GM18508 (cell line): Measurements from ENCODE around the gene RAB27B.
"Not testable (repeated sequence)": the region's sequence is repeated elsewhere in the genome, so short reads cannot be mapped to it uniquely, and the experiment has no call there.

Source experiments
- ATAC-seq: cut with Tn5 transposase; IDR thresholded peaks from one replicate; pipeline ENCODE4 v1.9.1; 2021; ENCODE audit warnings: moderate number of reproducible peaks; ENCODE audit not compliant: insufficient read depth, unreplicated experiment

RAB27B gene

GRCh38 chr18:54813977-54814565, 14.2 kb upstream of the RAB27B start:
- ATAC-seq: no peak

- no peak for ATAC-seq
Observed at GRCh38 chr18:54815086-54815485, 13.2 kb upstream of the RAB27B start.

GRCh38 chr18:54820785-54821275, 7.4 kb upstream of the RAB27B start:
- not testable (repeated sequence) for ATAC-seq

DNA sequence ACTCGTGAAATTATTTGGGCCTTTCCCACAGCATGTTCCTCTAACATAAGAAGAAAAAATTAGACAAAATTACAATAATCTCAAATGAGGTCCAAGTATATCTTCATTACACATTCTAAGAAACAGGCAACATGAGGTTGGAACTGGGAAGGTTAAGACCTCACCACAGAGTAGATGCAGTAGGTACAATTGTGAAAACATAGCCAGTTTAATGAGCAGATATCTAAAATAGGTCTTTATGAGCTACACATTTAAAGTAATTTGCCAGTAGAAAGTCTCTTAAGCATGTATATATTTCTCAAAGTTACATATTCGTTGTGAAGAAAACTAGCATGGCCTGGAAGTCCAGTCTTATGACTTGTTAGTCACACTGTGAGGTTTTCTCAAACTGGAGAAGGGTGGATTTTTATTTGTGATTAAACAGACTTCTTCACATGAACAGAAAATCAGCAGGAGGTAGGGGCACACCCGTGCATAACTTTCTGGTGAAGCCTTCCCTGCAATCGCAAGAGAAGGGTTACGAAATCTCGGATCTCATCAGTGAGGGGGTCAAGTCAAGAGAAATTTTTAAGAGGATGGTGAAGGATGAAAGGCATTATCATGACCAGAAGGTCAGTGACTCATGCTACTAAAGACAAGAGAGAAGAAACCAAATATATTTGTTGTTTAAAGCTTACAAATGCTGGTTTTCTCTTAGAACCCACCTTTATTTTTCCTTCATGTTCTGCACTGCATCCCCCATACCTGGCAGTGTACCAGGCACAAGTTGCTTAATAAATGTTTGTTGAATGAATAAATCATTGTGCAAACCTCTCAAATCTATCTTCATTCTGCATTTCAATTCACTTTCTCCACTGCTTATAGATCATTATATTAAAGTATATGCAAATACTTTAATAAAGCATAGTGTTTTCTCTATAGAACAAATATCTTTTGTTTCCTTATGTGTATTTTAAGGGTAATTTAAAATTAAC, 5.1 kb upstream of the RAB27B start:
- ATAC-seq: no peak

- no peak for ATAC-seq
Observed at GRCh38 chr18:54824761-54825160, 3.5 kb upstream of the RAB27B start.

DNA sequence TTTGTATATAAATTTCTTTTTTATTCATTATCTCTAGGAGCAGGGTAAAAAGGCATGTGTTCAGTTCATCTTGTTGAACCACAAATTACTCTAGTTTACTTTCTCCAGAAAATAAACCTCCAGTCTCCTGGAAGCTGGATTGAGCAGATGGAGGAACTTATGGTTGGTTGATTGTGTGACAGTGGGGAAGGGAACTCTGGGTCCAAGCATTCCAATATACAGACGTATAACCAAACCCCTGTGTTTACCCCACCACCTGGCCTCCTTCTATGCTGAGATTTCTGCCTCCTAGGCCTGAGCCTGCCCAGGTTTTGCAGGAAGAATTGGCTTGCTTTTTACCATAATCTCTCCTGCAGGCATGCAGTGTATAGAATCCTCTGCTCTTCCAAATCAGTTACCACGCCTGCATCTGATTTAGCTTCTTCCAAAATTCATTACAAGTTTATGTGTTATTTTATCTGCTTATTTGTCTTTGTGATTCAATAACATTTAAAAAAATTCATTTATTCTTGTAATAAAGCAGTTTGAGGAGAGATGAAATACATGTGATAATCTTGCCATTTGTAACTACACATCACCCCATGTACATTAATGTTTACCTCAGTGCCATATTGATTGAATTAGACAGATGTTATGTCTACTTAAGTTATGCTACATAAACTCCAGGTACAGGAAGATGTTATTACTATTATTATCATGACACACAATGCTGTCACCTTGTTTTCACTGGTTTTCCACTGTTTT, 2.5 kb upstream of the RAB27B start:
- no peak for ATAC-seq

DNA sequence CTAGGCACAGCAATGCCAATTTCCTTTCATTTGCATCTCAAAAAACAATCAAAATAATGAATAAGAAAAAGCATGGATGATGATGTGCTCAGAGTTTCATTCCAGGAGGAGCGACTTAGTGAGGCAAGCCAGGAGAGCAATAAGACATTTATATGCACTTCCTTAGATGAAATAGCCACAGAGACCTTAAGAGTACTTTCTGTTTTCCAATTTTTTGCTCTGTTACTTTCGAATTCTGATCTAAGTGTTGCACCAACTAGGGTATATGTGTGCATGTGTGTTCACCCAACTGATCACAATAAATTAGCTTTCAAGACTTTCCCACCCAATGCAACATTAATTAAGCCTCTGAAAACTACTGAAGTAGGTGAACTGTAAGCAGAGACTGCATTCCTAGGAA, 709 bp downstream of the RAB27B start:
- no peak for ATAC-seq

GRCh38 chr18:54829856-54830255, 1.6 kb downstream of the RAB27B start:
- no peak for ATAC-seq

- no peak for ATAC-seq
Observed at GRCh38 chr18:54830260-54830659, 2.0 kb downstream of the RAB27B start.

DNA sequence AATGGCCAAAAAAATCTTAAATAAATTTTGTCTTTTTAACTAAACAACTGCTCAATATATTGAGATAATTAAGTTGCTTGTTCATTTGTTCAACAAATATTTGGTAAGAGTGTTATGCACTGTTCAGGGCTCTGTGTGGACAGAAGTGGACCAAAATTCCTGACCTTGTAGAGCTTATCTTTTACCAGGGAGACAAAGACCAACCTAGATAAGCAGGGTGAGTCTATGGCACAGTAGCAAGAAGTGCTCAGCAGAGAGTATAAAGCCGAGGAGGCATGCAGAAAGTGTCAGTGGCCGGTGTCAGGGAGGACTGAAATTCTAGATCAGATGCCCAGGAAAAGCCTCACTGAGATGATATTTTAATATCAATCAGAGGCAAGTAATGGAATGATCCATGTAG, 2.6 kb downstream of the RAB27B start:
- ATAC-seq: no peak

GRCh38 chr18:54835944-54836343, 7.7 kb downstream of the RAB27B start:
- ATAC-seq: no peak

GRCh38 chr18:54843314-54843713, 15.0 kb downstream of the RAB27B start:
- ATAC-seq: no peak

DNA sequence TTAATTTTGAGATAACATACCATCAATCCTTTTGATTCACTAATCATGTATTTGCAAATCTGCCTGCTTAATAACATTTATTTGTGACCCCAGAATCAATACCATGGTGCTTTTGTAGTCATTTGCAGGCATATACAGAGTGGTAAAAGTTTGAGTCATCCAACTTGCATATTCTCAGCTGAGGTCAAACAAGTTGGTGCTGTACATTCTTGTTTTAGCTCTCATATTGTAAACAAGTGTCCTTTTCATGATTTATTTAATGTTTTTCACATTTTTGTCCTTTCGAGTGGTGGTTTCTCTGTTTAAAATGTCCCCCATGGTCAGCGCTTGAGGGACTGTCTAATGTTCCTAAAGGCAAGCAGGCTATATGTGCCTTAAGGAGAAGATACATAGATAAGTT, 17.5 kb downstream of the RAB27B start:
- no peak for ATAC-seq

GRCh38 chr18:54848121-54848520, 19.8 kb downstream of the RAB27B start:
- ATAC-seq: no peak

- no peak for ATAC-seq
Observed at GRCh38 chr18:54849683-54850082, 21.4 kb downstream of the RAB27B start.

DNA sequence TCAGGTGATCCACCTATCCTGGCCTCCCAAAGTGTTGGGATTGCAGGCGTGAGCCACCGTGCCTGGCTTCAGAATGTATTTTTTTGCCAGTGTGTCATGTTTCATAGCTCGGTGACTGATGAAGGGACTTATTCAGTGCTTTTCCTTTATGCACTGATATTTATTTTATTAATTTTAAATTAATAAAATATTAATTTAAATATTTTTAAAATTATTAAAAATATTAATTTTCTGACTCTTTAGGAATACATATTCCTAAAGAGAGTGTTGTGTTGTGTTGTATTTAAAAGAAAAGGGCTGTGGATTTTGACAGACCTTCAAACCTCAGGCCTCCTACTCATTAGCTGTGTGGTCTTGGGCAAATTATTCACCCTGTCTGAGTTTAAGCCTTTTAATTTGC, 22.3 kb downstream of the RAB27B start:
- no peak for ATAC-seq

DNA sequence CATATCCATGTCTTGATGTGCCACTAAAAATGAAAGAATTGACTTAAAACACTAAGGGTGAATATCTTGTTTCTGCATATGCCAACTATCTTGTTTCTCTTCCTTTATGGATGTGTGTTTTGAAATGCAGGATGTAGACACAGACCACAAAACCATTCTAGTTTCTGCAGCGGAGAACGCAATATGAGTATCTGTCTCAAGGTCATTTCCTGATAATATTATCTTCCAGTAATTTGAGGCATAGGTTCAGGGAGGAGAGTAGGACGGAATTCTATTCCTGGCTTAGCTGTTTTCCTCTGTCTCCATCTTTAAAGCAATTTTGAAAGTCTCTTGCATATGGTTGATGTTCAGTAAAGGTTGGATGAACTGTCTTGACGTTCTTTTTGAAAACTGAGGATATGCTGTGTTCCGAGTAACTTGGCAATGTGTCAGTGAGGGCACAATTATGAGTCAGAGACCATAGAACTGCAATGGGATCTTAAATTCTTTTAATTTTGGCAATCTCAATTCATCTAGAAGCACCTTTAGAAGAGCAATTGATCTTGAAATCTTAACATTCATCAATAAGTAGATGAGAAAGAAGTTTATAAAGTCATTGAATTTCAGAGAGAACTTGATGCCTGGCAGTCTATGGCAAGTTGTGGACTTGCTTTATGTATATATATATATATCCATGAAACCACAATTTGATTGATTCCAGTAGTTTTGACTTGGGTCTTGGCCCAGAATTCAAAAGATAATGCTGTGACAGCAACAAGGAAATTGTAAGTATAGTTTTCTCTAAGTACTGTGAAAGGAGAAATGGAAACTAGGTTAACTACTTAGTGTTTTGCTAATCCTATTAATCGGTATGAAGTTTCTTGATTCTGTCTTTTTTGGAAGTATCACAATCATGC, 24.8 kb downstream of the RAB27B start:
- ATAC-seq: no peak

DNA sequence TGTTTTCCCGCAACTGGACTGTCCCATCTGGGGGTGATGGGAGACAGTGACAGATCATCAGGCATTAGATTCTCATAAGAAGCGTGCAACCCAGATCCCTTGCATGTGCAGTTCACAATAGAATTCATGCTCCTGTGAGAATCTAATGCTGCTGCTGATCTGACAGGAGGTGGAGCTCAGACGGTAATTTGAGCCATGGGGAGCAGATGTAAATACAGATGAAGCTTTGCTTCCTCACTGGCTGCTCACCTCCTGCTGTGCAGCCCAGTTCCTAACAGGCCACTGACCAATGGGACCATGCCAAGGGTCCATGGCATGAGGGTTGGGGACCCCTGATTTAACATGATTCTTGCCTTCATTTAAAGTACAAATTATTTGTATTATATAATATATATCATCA, 26.8 kb downstream of the RAB27B start:
- ATAC-seq: not testable (repeated sequence)

- no peak for ATAC-seq
Observed at GRCh38 chr18:54856105-54856646, 27.9 kb downstream of the RAB27B start.

DNA sequence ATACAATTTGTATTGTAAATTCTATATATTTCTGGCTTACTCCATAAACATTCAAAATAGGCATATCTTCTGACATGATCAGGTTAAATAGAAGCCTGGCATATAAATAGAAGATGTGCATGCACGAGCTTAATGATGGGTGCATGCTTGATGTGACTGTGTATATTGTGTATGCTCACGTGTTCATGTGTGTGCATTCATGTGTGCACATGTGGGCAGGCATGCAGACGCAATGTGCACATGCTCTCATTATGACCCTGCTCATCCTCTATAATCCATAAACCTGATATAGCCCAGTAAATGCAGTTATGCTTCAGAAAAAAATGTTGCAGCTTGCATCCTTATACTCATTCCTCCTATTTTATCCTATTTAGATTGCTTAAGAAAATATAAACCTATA, 29.2 kb downstream of the RAB27B start:
- no peak for ATAC-seq
